ENCODE data around the gene ZSCAN18.

GRCh38 chr19:58053480-58054156 is 44.4 kb downstream of the ZSCAN18 start:
- no peak for TF ChIP-seq CTCF (IDR thresholded peaks at IDR 0.05)
- no peak for TF ChIP-seq POLR2A (IDR thresholded peaks at IDR 0.05)
